Fibroblast of mammary gland (primary cell): ENCODE results near the gene CDR2L.

Experiments
- DNase-seq: peaks from one replicate; pipeline ENCODE4 v3.0.0-alpha.2; 2010; ENCODE audit warnings: low read depth
- H3K4me3 ChIP-seq: 2 replicates; pipeline ENCODE4 v1.5.1; 2011; ENCODE audit warnings: low read depth, mild to moderate bottlenecking, low read length, moderate library complexity; ENCODE audit not compliant: control insufficient read depth
- TF ChIP-seq, protein P1 (sequence below): conservative IDR thresholded peaks from 2 replicates; pipeline ENCODE4 v1.5.1; 2011; ENCODE audit warnings: low read depth, low read length, inconsistent platforms; ENCODE audit not compliant: control insufficient read depth, insufficient read depth

CDR2L gene

DNA sequence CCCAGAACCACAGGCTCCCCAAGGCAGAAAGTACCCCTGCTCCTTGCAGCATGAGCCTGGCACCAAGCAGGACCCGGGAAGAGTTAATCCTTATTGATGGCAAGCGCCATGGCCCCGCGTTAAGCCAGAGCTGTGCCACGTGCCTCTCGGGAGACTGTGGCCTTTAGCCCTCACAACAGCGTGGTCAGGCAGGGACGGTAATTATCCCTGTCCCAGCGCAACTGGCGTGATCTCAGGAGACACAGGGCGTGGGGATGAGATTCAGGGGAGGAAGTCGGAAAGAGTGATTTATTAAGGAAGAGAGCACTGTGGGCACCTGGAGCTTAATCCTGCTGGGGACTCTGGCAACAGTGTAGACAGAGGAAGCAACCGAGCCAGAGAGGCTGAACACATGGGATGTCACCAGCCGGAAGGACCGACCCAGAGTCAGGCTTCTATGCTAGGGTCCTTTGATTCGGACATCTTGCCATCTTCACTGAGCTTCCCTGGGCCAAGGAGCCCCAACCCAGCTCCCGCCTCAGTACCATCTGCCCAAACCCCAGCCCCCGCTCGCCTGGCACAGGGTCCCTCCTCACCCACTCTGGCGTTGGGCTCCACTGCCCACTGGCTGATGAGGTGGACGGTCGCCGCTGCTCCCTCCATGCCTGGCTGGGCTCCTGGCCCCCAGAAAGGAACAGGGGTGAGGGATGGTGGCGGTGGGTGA, 34.9 kb upstream of the CDR2L start:
- DNase-seq: no peak
- TF ChIP-seq, protein P1, sequence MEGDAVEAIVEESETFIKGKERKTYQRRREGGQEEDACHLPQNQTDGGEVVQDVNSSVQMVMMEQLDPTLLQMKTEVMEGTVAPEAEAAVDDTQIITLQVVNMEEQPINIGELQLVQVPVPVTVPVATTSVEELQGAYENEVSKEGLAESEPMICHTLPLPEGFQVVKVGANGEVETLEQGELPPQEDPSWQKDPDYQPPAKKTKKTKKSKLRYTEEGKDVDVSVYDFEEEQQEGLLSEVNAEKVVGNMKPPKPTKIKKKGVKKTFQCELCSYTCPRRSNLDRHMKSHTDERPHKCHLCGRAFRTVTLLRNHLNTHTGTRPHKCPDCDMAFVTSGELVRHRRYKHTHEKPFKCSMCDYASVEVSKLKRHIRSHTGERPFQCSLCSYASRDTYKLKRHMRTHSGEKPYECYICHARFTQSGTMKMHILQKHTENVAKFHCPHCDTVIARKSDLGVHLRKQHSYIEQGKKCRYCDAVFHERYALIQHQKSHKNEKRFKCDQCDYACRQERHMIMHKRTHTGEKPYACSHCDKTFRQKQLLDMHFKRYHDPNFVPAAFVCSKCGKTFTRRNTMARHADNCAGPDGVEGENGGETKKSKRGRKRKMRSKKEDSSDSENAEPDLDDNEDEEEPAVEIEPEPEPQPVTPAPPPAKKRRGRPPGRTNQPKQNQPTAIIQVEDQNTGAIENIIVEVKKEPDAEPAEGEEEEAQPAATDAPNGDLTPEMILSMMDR: no peak

DNA sequence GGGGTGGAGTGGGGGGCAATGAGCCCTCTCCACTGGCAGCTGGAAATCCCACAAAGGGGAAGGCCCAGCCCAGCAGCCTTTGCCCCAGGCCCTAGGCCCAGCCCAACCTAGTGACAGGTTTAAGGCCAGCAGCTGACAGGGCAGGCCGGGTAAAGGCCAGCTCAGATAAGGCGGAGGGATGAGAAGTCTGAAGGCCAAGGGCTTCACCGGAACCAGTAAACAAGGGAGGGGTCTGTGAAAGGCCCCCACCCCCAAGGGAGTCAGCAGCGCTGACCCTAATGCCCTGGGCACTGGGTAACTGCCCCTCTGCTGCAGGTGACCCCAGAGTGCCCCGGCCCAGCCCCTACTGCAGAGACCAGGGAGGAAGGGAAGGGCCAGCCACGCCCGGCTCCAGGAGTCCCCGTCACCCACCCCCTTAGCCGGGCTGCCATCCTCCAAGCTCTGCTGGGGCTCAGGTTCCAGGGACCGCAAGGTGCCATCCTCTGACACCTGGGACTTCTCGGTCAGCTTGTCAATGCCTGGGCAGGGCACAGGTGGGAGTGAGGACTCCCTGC, 34.2 kb upstream of the CDR2L start:
- H3K4me3 ChIP-seq: no peak overlapping the region
- DNase-seq: no peak
- TF ChIP-seq, protein P1: no peak

More for the DNA sequence above, 34.9 kb upstream of the CDR2L start:
- H3K4me3 ChIP-seq: no peak overlapping the region

DNA sequence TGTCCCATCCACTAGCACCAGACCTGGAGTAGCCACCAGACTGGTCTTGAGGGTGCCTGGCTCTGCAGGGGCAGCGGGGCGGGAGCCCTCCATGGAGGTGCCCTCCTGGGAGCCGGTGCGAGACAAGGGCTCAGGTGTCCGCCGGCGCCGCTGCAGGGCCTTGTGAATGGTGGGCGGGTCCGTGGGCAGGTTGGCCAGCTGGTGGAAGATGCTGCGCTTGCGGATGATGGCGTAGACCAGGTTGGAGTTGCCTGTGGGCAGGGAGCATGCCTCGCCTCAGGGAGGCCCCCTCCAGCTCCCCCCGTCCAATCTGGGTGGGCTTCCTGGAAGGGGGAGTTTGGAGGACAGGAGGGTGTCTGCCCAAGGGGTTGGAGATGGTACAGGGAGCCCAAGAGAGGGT, 33.3 kb upstream of the CDR2L start:
- TF ChIP-seq, protein P1: no peak
- H3K4me3 ChIP-seq: no peak overlapping the region
- no peak for DNase-seq

DNA sequence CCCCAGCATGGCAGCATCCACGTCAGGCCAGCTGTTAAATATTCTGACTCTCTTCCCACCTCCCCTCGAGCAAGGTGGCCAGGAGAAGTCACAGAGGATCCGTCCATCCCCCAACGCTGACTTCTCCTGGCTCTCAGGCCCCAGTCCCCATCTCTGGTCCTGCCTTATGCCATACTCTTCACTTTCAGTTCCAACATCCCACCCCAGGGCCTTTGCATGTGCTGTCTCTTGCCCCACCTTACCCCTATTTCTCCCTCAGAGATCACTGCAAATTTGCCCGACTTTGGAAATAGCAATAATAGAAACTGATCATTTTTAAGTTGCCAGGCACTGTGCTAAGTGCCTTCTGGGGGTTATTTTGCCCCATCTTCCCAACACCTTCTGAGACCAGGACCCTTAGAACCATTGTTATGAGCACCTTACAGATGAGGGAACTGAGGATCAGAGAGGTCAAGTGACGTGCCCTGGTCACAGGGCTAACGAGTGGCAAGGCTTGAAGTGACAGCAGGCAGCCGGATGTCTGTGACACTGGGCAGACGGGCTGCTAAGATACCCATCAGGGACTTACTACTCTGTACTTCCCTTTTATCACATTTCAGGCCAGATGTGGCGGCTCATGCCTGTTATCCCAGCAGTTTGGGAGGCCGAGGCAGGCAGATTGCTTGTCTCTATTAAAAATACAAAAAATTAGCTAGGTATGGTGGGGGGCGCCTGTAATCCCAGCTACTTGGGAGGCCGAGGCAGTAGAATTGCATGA, 32.6 kb upstream of the CDR2L start:
- no peak for DNase-seq
- TF ChIP-seq, protein P1: no peak
- H3K4me3 ChIP-seq: no peak overlapping the region

DNA sequence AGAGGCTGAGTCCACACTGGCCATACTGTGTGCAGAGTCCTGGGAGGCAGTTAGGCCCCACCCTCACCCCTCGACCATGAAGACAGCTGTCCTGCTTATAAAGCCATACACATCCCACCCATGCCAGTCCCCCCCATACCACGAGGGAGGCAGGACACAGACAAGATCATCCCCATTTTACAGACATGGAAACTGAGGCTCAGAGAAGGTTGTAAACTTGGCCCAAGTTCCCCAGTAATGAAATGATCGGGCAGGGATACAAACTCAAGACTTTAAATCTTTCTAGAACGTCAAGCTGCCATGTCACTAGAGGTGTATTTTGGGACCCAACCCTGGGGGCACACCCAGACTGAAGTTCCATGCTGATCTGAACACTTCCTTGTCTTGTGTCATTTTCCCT, 31.3 kb upstream of the CDR2L start:
- no peak for DNase-seq
- H3K4me3 ChIP-seq: no peak overlapping the region
- TF ChIP-seq, protein P1: no peak

DNA sequence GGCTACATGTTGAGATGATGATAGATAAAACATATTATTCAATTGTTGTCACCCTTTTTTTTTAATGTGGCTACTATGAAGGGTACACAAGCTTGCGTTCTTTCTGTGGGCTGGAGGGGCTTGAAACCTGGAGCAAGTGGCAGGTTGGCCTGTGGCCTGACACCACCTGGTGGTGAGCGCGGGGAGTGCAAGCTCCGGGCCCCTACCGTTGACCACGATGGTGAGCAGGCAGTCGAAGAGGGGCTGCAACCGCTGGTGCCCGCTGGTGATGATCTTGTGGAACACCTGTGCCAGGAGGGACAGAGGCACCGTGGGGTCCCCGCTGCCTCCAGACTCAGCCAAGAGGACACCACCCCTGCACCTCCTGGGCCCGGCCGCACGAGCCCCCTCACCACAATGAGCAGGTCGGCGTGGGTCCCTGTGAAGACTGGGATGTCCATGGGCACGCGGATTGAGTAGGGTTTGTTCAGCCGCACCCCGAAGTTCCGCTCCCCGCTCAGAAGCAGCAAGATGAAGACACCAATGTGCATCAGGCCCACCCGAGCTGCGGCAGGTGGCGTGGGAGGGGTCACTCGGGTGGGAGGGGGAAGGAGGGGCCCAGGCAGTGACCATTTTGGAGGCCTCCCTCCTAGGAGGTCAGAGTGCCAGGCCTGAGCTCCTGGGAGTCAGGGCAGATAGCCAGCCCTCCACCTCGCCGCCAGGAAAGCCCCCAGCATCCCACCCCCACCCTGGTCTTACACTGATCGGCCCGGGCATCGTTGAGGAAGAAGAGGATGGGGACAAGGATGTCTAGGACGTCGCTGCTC, 29.3 kb upstream of the CDR2L start:
- TF ChIP-seq, protein P1: peak; percentile 80
- DNase-seq: peak; percentile 41
- no peak overlapping the region for H3K4me3 ChIP-seq
